Hepatocyte (in vitro differentiated cells): ENCODE measurements around the gene SPTAN1. TPM values are rescaled to one million over a fixed set of nuclear protein-coding genes. Genes with fewer than 3 reads are reported as not detected.
A peak's percentile ranks its signal among the peaks of the same experiment; 100 is the strongest.

Source experiments
- DNase-seq: peaks from one replicate; pipeline ENCODE4 v3.0.0-alpha.2; 2016; ENCODE audit warnings: low spot score
- H2AFZ ChIP-seq: fragments of 200-600 bp; sonication (generic); 2 replicates; pipeline ENCODE4 v1.6.0; 2016; ENCODE audit warnings: antibody characterized with exemption, mild to moderate bottlenecking
- H3K27ac ChIP-seq: fragments of 200-600 bp; sonication (generic); 2 replicates; pipeline ENCODE4 v1.5.1; 2016; ENCODE audit warnings: mild to moderate bottlenecking
- H3K27me3 ChIP-seq: fragments of 200-600 bp; sonication (generic); 2 replicates; pipeline ENCODE4 v1.6.1; 2016
- H3K36me3 ChIP-seq: fragments of 200-600 bp; sonication (generic); replicated peaks from 2 replicates; pipeline ENCODE4 v1.5.1; 2016; ENCODE audit warnings: low read depth; ENCODE audit not compliant: insufficient read depth
- H3K4me1 ChIP-seq: fragments of 200-600 bp; sonication (generic); 2 replicates; pipeline ENCODE4 v1.5.1; 2016; ENCODE audit warnings: mild to moderate bottlenecking, moderate library complexity; ENCODE audit not compliant: insufficient read depth
- H3K4me2 ChIP-seq: fragments of 200-600 bp; sonication (generic); 2 replicates; pipeline ENCODE4 v1.6.0; 2016
- H3K4me3 ChIP-seq: fragments of 200-600 bp; sonication (generic); 2 replicates; pipeline ENCODE4 v1.5.1; 2016; ENCODE audit warnings: mild to moderate bottlenecking
- H3K79me2 ChIP-seq: fragments of 200-600 bp; sonication (generic); 2 replicates; pipeline ENCODE4 v1.6.0; 2017; ENCODE audit warnings: mild to moderate bottlenecking
- H3K9me2 ChIP-seq: fragments of 200-600 bp; sonication (generic); replicated peaks from 2 replicates; pipeline ENCODE4 v1.6.0; 2017; ENCODE audit warnings: mild to moderate bottlenecking; ENCODE audit not compliant: insufficient read depth
- H3K9me3 ChIP-seq: fragments of 200-600 bp; sonication (generic); 2 replicates; pipeline ENCODE4 v1.5.1; 2016; ENCODE audit warnings: low read depth, mild to moderate bottlenecking
- H4K20me1 ChIP-seq: fragments of 200-600 bp; sonication (generic); 2 replicates; pipeline ENCODE4 v1.6.0; 2016; ENCODE audit warnings: mild to moderate bottlenecking; ENCODE audit not compliant: insufficient read depth, poor library complexity, severe bottlenecking
- CTCF ChIP-seq: fragments of 200-600 bp; sonication (generic); IDR thresholded peaks from 2 replicates; pipeline ENCODE4 v1.5.1; 2016; ENCODE audit warnings: antibody characterized with exemption, mild to moderate bottlenecking; ENCODE audit not compliant: poor library complexity
- EZH2 ChIP-seq: fragments of 200-600 bp; sonication (generic); IDR thresholded peaks from 2 replicates; pipeline ENCODE4 v1.6.1; 2016; ENCODE audit warnings: antibody characterized with exemption, mild to moderate bottlenecking, borderline replicate concordance
- EZH2phosphoT487 ChIP-seq: fragments of 200-600 bp; sonication (generic); IDR thresholded peaks from one replicate; pipeline ENCODE4 v1.6.1; 2018; ENCODE audit warnings: antibody characterized with exemption, mild to moderate bottlenecking, low read depth, moderate library complexity; ENCODE audit not compliant: unreplicated experiment, severe bottlenecking
- WGBS: methylation state at CpG from one replicate; pipeline ENCODE4 v1.1.6; 2016; ENCODE audit warnings: low lambda C conversion rate; ENCODE audit errors: missing lambda C conversion rate; 5-methylcytosine and 5-hydroxymethylcytosine counted together
- polyA plus RNA-seq: library from polyadenylated mRNA; unstranded; fragments of >200 nt; fragmentation: Nextera tagmentation; extraction: Ambion mirVana; gene quantifications from 2 replicates; pipeline ENCODE4 v1.2.1, GENCODE V29; 2016
- total RNA-seq: library from RNA; depleted of rRNA; stranded (reverse); fragments of >200 nt; gene quantifications from 2 replicates; pipeline ENCODE4 v1.2.3, GENCODE V29; 2014

SPTAN1 gene
- total and polyA plus RNA-seq, 2 experiments from 2014 or later: 123 to 184 TPM

GRCh38 chr9:128568470-128569078 lies 16.2 kb downstream of the SPTAN1 start:
- H3K9me3 ChIP-seq: no peaks in the 10 kb centered on the region
- H3K27me3 ChIP-seq: no peaks in the 10 kb centered on the region
- peaks cover 20% of the 10 kb centered on the region for H4K20me1 ChIP-seq
- TF ChIP-seq CTCF (no peak), EZH2phosphoT487 (no peak), EZH2 (no peak)
- no peak overlapping the region for H2AFZ ChIP-seq
- H3K4me3 ChIP-seq: no peak overlapping the region
- peaks cover 72% of the 10 kb centered on the region for H3K79me2 ChIP-seq
- WGBS: 81% methylated on average over 8 of the region's 8 CpGs
- no peak for DNase-seq
- H3K36me3 ChIP-seq: no peaks in the 10 kb centered on the region
- H3K27ac ChIP-seq: no peak overlapping the region
- H3K4me2 ChIP-seq: no peak overlapping the region
- no peaks in the 10 kb centered on the region for H3K4me1 ChIP-seq
- no peaks in the 10 kb centered on the region for H3K9me2 ChIP-seq

- Histone ChIP-seq H3K9me2 (no peaks in the 10 kb centered on the region), H4K20me1 (peaks cover 5% of the 10 kb centered on the region), H2AFZ (no peak overlapping the region), H3K4me2 (no peak overlapping the region), H3K36me3 (peaks cover 13% of the 10 kb centered on the region), H3K27ac (peak overlapping the region; percentile 23), H3K4me1 (no peaks in the 10 kb centered on the region), H3K79me2 (peaks cover 22% of the 10 kb centered on the region), H3K27me3 (no peaks in the 10 kb centered on the region), H3K9me3 (no peaks in the 10 kb centered on the region), H3K4me3 (no peak overlapping the region)
- DNase-seq: no peak
- WGBS: 58% methylated on average over 4 of the region's 4 CpGs
- TF ChIP-seq EZH2phosphoT487: no peak
- TF ChIP-seq EZH2: no peak
- no peak for TF ChIP-seq CTCF
Measured at GRCh38 chr9:128575469-128575868, 23.1 kb downstream of the SPTAN1 start.

GRCh38 chr9:128575916-128576315 lies 23.5 kb downstream of the SPTAN1 start:
- Histone ChIP-seq H3K9me3 (no peaks in the 10 kb centered on the region), H3K4me1 (no peaks in the 10 kb centered on the region), H4K20me1 (peaks cover 5% of the 10 kb centered on the region), H3K36me3 (peaks cover 13% of the 10 kb centered on the region), H3K4me2 (no peak overlapping the region), H3K27ac (peak overlapping the region; percentile 23), H3K27me3 (no peaks in the 10 kb centered on the region), H3K4me3 (no peak overlapping the region), H3K9me2 (no peaks in the 10 kb centered on the region), H2AFZ (no peak overlapping the region), H3K79me2 (peaks cover 18% of the 10 kb centered on the region)
- TF ChIP-seq EZH2phosphoT487 (no peak), CTCF (no peak), EZH2 (no peak)
- no peak for DNase-seq
- WGBS: 92% methylated on average over 2 of the region's 2 CpGs

- no peaks in the 10 kb centered on the region for H3K4me1 ChIP-seq
Measured at GRCh38 chr9:128577206-128577605, 24.8 kb downstream of the SPTAN1 start.

More at GRCh38 chr9:128577206-128577605, 24.8 kb downstream of the SPTAN1 start:
- H2AFZ ChIP-seq: no peak overlapping the region
- peak; percentile 28 for DNase-seq
- H3K4me2 ChIP-seq: no peak overlapping the region
- H3K4me3 ChIP-seq: no peak overlapping the region
- H4K20me1 ChIP-seq: peaks cover 4% of the 10 kb centered on the region
- H3K79me2 ChIP-seq: peaks cover 5% of the 10 kb centered on the region
- 60% methylated on average over 8 of the region's 8 CpGs for WGBS
- H3K9me2 ChIP-seq: no peaks in the 10 kb centered on the region
- no peak overlapping the region for H3K27ac ChIP-seq
- TF ChIP-seq CTCF: no peak
- H3K36me3 ChIP-seq: peaks cover 13% of the 10 kb centered on the region
- no peaks in the 10 kb centered on the region for H3K27me3 ChIP-seq
- H3K9me3 ChIP-seq: no peaks in the 10 kb centered on the region
